NOMO-1 treated with DMSO at 0.1 percent for 48 hours (cell line): ENCODE measurements around the gene PCNX3.
"Not testable (repeated sequence)": the region's sequence is repeated elsewhere in the genome, so short reads cannot be mapped to it uniquely, and the experiment has no call there.

ENCODE experiments used
- DNase-seq: peaks from one replicate; lab custom pipeline; 2025; ENCODE audit not compliant: unreplicated experiment; lab: John Stamatoyannopoulos, UW

The PCNX3 gene

GRCh38 chr11:65637032-65637557, 21.5 kb downstream of the PCNX3 start:
- DNase-seq = no peak

GRCh38 chr11:65637794-65638419, 22.3 kb downstream of the PCNX3 start, which contains the start of gene SIPA1:
TSS of gene SIPA1 (plus strand) at chr11:65638101. CDS start at chr11:65640922, 2,821 bp downstream.
- peak; percentile 39 for DNase-seq

- DNase-seq = not testable (repeated sequence)
Observed at GRCh38 chr11:65639228-65639597, 23.6 kb downstream of the PCNX3 start.

- peak; percentile 28 for DNase-seq
Observed at GRCh38 chr11:65639623-65640482, 24.3 kb downstream of the PCNX3 start.

- peak; percentile 79 for DNase-seq
Observed at GRCh38 chr11:65640483-65641296, 25.1 kb downstream of the PCNX3 start.

- no peak for DNase-seq
Observed at GRCh38 chr11:65641297-65642013, 25.9 kb downstream of the PCNX3 start.

GRCh38 chr11:65642014-65642671, 26.6 kb downstream of the PCNX3 start:
- DNase-seq = no peak

GRCh38 chr11:65643971-65644370, 28.4 kb downstream of the PCNX3 start:
- DNase-seq = no peak

GRCh38 chr11:65644837-65645236, 29.3 kb downstream of the PCNX3 start:
- no peak for DNase-seq

GRCh38 chr11:65645710-65646109, 30.1 kb downstream of the PCNX3 start:
- DNase-seq = no peak

GRCh38 chr11:65646288-65646957, 30.8 kb downstream of the PCNX3 start:
- no peak for DNase-seq

- no peak for DNase-seq
Observed at GRCh38 chr11:65646958-65647701, 31.6 kb downstream of the PCNX3 start.

- DNase-seq = no peak
Observed at GRCh38 chr11:65648997-65649493, 33.5 kb downstream of the PCNX3 start.

- DNase-seq = no peak
Observed at GRCh38 chr11:65649656-65650546, 34.3 kb downstream of the PCNX3 start.

GRCh38 chr11:65650547-65651338, 35.2 kb downstream of the PCNX3 start:
- DNase-seq = no peak

- DNase-seq = no peak
Observed at GRCh38 chr11:65651339-65651588, 35.7 kb downstream of the PCNX3 start.
